Suprapubic skin (tissue), 4 donors: ENCODE results near the gene MYOM1.

Experiments
- EP300 ChIP-seq: sonication (generic); formaldehyde crosslinking; IDR thresholded peaks from one replicate; pipeline ENCODE4 v1.6.1; 2017; ENCODE audit warnings: antibody characterized with exemption
- POLR2A ChIP-seq, 2 donors: fragments of 450-650 bp; IDR thresholded peaks; one replicate each; pipeline ENCODE4 v1.6.1; 2017; ENCODE audit warnings: antibody characterized with exemption in 2 of 2, mild to moderate bottlenecking in 2 of 2, moderate library complexity in 2 of 2
- POLR2AphosphoS5 ChIP-seq, 3 donors: sonication (generic); formaldehyde crosslinking; IDR thresholded peaks; one replicate each; pipeline ENCODE4 v1.6.1; 2017; ENCODE audit warnings: antibody characterized with exemption in 3 of 3
- TF ChIP-seq, protein P1 (sequence below), 2 donors: fragments of 200-600 bp in 1 of 2; fragments of 450-650 bp in 1 of 2; sonication (generic) in 1 of 2; IDR thresholded peaks; one replicate each; pipeline ENCODE4 v1.5.1; 2016 to 2019; ENCODE audit warnings: antibody characterized with exemption in 2 of 2, mild to moderate bottlenecking in 1 of 2, moderate library complexity in 1 of 2

DNA sequence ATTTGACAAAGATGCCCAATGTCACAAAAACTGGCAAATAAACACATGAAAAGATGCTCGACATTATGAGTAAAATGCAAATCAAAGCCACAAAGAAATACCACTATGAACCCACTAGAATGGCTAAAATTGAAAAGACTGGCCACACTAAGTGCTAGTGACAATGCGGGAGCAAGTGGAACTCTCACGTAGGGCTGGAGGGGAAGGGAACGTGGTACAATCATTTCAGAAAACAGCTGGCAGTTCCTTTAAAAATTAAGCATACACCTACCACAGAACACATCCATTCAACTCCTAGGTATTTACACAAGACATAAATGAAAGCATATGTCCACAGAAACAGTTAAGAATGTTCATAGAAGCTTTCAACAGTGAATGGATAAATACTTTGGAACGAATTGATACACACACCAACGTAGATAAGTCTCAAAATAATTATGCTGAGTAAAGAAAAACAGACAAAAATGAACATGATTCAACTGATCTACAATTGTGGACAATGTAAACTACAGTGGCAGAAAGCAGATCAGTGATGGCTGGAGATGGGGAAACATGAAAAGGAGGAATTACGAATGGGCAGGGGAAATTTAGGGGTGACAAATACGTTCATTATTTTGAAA is 71.7 kb downstream of the MYOM1 start:
- TF ChIP-seq, protein P1, sequence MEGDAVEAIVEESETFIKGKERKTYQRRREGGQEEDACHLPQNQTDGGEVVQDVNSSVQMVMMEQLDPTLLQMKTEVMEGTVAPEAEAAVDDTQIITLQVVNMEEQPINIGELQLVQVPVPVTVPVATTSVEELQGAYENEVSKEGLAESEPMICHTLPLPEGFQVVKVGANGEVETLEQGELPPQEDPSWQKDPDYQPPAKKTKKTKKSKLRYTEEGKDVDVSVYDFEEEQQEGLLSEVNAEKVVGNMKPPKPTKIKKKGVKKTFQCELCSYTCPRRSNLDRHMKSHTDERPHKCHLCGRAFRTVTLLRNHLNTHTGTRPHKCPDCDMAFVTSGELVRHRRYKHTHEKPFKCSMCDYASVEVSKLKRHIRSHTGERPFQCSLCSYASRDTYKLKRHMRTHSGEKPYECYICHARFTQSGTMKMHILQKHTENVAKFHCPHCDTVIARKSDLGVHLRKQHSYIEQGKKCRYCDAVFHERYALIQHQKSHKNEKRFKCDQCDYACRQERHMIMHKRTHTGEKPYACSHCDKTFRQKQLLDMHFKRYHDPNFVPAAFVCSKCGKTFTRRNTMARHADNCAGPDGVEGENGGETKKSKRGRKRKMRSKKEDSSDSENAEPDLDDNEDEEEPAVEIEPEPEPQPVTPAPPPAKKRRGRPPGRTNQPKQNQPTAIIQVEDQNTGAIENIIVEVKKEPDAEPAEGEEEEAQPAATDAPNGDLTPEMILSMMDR (IDR thresholded peaks at IDR 0.05), result no peak
- TF ChIP-seq POLR2AphosphoS5 (IDR thresholded peaks at IDR 0.05) (no peak), EP300 (no peak), POLR2A (IDR thresholded peaks at IDR 0.05) (no peak)
